Measurements from ENCODE around the gene NPTN. TPM values are rescaled to one million over a fixed set of nuclear protein-coding genes. Genes with fewer than 3 reads are reported as not detected.

The NPTN gene
- total RNA-seq, 1 experiment from 2014 or later, result 90.9 TPM

DNA sequence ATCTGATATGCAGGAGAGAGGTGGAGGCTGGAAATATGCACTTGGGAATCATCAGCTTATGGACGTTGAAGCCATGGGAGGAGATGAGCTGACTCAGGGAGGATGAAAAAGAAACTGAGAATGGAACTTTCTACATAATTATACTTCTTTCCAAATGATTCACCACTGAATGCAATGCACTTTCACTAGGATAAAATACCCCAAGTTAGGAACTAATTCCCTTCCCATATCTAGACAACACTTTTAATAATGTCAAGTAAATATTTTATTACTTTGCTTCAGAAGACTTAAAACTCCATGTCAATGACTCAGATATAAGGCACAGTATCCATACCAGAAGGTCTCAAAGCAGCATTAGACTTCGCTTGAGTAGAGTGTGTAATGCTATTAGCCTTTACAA lies 24.2 kb downstream of the NPTN start:
- ATAC-seq (no peak), DNase-seq (ENCODE audit: low read depth, low spot score) (no peak)
- Histone ChIP-seq H3K27ac (ENCODE audit: low read depth, low read length) (no peak overlapping the region), H3K27me3 (ENCODE audit: insufficient read depth, low read length) (no peaks in the 10 kb centered on the region), H3K4me3 (replicated peaks in 1 of 2; ENCODE audit: low read depth in 1 of 2, low read length in 2 of 2) (no peak overlapping the region), H3K4me1 (ENCODE audit: control insufficient read depth in 1 of 2, insufficient read depth in 2 of 2, low read length in 2 of 2) (no peaks in the 10 kb centered on the region), H3K9ac (ENCODE audit: low read length) (no peak overlapping the region), H4K20me1 (ENCODE audit: insufficient read depth) (no peaks in the 10 kb centered on the region), H2AFZ (ENCODE audit: low read depth, low read length, poor library complexity, severe bottlenecking) (no peak overlapping the region), H3K79me2 (ENCODE audit: insufficient read depth, low read length) (peaks cover 94% of the 10 kb centered on the region), H3K4me2 (ENCODE audit: low read length) (no peak overlapping the region), H3K36me3 (ENCODE audit: control insufficient read depth in 1 of 2, insufficient read depth in 2 of 2, low read length in 2 of 2) (no peaks in the 10 kb centered on the region), H3K9me3 (ENCODE audit: control insufficient read depth in 1 of 2, insufficient read depth in 1 of 2, low read depth in 1 of 2, low read length in 2 of 2) (no peaks in the 10 kb centered on the region), H3K9me2 (ENCODE audit: insufficient read depth) (no peaks in the 10 kb centered on the region)
- TF ChIP-seq ELF1 (IDR thresholded peaks at IDR 0.05; ENCODE audit: borderline replicate concordance, low read depth) (no peak), ZNF274 (IDR thresholded peaks at IDR 0.05; ENCODE audit: low read depth, low read length) (no peak), CBX3 (IDR thresholded peaks at IDR 0.05; ENCODE audit: low read depth) (no peak), TCF7L2 (IDR thresholded peaks at IDR 0.05; ENCODE audit: borderline replicate concordance, extremely low read depth, insufficient read depth, insufficient read length) (no peak), SRF (IDR thresholded peaks at IDR 0.05; ENCODE audit: low read depth) (no peak), POLR2AphosphoS5 (IDR thresholded peaks at IDR 0.05; ENCODE audit: low read depth, low read length) (no peak), SIN3A (IDR thresholded peaks at IDR 0.05; ENCODE audit: low read depth) (no peak), POLR2A (IDR thresholded peaks at IDR 0.05; ENCODE audit: borderline replicate concordance, extremely low read depth, insufficient read depth, insufficient read length) (no peak), RAD21 (IDR thresholded peaks at IDR 0.05; ENCODE audit: low read depth) (no peak), EGR1 (IDR thresholded peaks at IDR 0.05; ENCODE audit: low read depth) (no peak), EZH2 (IDR thresholded peaks at IDR 0.05) (no peak)
- TF ChIP-seq, protein P1, sequence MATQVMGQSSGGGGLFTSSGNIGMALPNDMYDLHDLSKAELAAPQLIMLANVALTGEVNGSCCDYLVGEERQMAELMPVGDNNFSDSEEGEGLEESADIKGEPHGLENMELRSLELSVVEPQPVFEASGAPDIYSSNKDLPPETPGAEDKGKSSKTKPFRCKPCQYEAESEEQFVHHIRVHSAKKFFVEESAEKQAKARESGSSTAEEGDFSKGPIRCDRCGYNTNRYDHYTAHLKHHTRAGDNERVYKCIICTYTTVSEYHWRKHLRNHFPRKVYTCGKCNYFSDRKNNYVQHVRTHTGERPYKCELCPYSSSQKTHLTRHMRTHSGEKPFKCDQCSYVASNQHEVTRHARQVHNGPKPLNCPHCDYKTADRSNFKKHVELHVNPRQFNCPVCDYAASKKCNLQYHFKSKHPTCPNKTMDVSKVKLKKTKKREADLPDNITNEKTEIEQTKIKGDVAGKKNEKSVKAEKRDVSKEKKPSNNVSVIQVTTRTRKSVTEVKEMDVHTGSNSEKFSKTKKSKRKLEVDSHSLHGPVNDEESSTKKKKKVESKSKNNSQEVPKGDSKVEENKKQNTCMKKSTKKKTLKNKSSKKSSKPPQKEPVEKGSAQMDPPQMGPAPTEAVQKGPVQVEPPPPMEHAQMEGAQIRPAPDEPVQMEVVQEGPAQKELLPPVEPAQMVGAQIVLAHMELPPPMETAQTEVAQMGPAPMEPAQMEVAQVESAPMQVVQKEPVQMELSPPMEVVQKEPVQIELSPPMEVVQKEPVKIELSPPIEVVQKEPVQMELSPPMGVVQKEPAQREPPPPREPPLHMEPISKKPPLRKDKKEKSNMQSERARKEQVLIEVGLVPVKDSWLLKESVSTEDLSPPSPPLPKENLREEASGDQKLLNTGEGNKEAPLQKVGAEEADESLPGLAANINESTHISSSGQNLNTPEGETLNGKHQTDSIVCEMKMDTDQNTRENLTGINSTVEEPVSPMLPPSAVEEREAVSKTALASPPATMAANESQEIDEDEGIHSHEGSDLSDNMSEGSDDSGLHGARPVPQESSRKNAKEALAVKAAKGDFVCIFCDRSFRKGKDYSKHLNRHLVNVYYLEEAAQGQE (IDR thresholded peaks at IDR 0.05; ENCODE audit: low read depth), result no peak
- no TSS peak for BruUV-seq (replicated peaks)
- intact Hi-C loops (cut with micrococcal nuclease), result no loop called here
- CTCF ChIA-PET, result interaction anchor here (1.2 to 4.3 kb wide), 2 partner anchors 15 to 28 kb away, joined by 3 to 19 read pairs; no protein-coding TSS in a partner anchor
- POLR2A ChIA-PET, result no interaction called here
- RAD21 ChIA-PET (ENCODE audit: low non-redundant PET in 1 of 2, low total read pairs in 2 of 2, uncharacterized antibody in 2 of 2, unreplicated experiment in 2 of 2), result no interaction called here

Measured in HCT116 (cell line).